Smooth muscle cell of the brain vasculature (primary cell): ENCODE data around the gene PER2.
A peak's percentile ranks its signal among the peaks of the same experiment; 100 is the strongest.
"Not testable (repeated sequence)": the region's sequence is repeated elsewhere in the genome, so short reads cannot be mapped to it uniquely, and the experiment has no call there.

ENCODE experiments used
- DNase-seq: peaks from one replicate; pipeline ENCODE4 v3.0.0-alpha.2; 2012; ENCODE audit warnings: low read depth, low spot score

Gene PER2

GRCh38 chr2:238286987-238287736 is 1.2 kb downstream of the PER2 start:
- no peak for DNase-seq

- no peak for DNase-seq
Observed at GRCh38 chr2:238286551-238286950, 1.9 kb downstream of the PER2 start.

- no peak for DNase-seq
Observed at GRCh38 chr2:238286095-238286494, 2.3 kb downstream of the PER2 start.

GRCh38 chr2:238285653-238286082 is 2.7 kb downstream of the PER2 start:
- peak; percentile 56 for DNase-seq

- DNase-seq = no peak
Observed at GRCh38 chr2:238284802-238285515, 3.5 kb downstream of the PER2 start.

- DNase-seq = no peak
Observed at GRCh38 chr2:238282861-238283738, 5.3 kb downstream of the PER2 start.

- DNase-seq = no peak
Observed at GRCh38 chr2:238281826-238282480, 6.5 kb downstream of the PER2 start.

GRCh38 chr2:238280083-238280825 is 8.2 kb downstream of the PER2 start:
- no peak for DNase-seq

GRCh38 chr2:238279324-238279682 is 9.1 kb downstream of the PER2 start:
- DNase-seq = no peak

GRCh38 chr2:238278626-238279323 is 9.6 kb downstream of the PER2 start:
- no peak for DNase-seq

GRCh38 chr2:238277695-238278094 is 10.7 kb downstream of the PER2 start:
- no peak for DNase-seq

- no peak for DNase-seq
Observed at GRCh38 chr2:238274152-238274865, 14.1 kb downstream of the PER2 start.

- DNase-seq = not testable (repeated sequence)
Observed at GRCh38 chr2:238273433-238273832, 15.0 kb downstream of the PER2 start.

- DNase-seq = no peak
Observed at GRCh38 chr2:238272156-238272555, 16.3 kb downstream of the PER2 start.

GRCh38 chr2:238271686-238272085 is 16.7 kb downstream of the PER2 start:
- not testable (repeated sequence) for DNase-seq

- DNase-seq = no peak
Observed at GRCh38 chr2:238271061-238271554, 17.3 kb downstream of the PER2 start.

- no peak for DNase-seq
Observed at GRCh38 chr2:238270606-238271005, 17.8 kb downstream of the PER2 start.

- no peak for DNase-seq
Observed at GRCh38 chr2:238269741-238270140, 18.7 kb downstream of the PER2 start.

- no peak for DNase-seq
Observed at GRCh38 chr2:238267884-238268680, 20.3 kb downstream of the PER2 start.
